HCT116 (cell line): ENCODE results near the gene POLK. TPM values are rescaled to one million over a fixed set of nuclear protein-coding genes. Genes with fewer than 3 reads are reported as not detected.

Experiments
- ATAC-seq: fragments of 200-7000 bp; cut with Tn5 transposase; 2 replicates; pipeline ENCODE4 v1.9.1; 2020; ENCODE audit warnings: mild to moderate bottlenecking, moderate library complexity
- BruUV-seq: library from RNA; stranded (reverse); fragments of 400-500 nt; replicated peaks from 2 replicates; lab custom pipeline; 2021; lab: Mats Ljungman, UMichigan
- CTCF ChIA-PET: fragments of 300-600 bp; sonication (Branson Sonifier 250); formaldehyde crosslinking; loops from one replicate; lab custom pipeline; 2021; ENCODE audit warnings: antibody characterized with exemption; lab: Charles Lee
- POLR2A ChIA-PET: fragments of 300-600, 350-600 bp; sonication (Branson Sonifier 250); formaldehyde crosslinking; loops from one replicate; lab custom pipeline; 2021; ENCODE audit warnings: antibody characterized with exemption; lab: Charles Lee
- RAD21 ChIA-PET, 2 experiments: fragments of 300-600 bp; sonication (Branson Sonifier 250); formaldehyde crosslinking; loops; one replicate each; lab custom pipeline; 2023; ENCODE audit warnings: low total read pairs in 2 of 2; ENCODE audit not compliant: uncharacterized antibody in 2 of 2, unreplicated experiment in 2 of 2, low non-redundant PET in 1 of 2; lab: Charles Lee
- DNase-seq: peaks from one replicate; pipeline ENCODE4 v3.0.0-alpha.2; 2010; ENCODE audit warnings: low read depth, low spot score
- H2AFZ ChIP-seq: fragments of 200-600 bp; shearing (Covaris generic), sonication (generic); 2 replicates; pipeline ENCODE4 v1.6.1; 2017; ENCODE audit warnings: low read depth, mixed run types, mixed read lengths, antibody characterized with exemption, low read length; ENCODE audit not compliant: poor library complexity, severe bottlenecking
- H3K27ac ChIP-seq: 2 replicates; pipeline ENCODE4 v1.5.1; 2012; ENCODE audit warnings: low read depth, low read length
- H3K27me3 ChIP-seq: fragments of 200-600 bp; sonication (generic); 2 replicates; pipeline ENCODE4 v1.6.1; 2016; ENCODE audit warnings: mixed run types, low read length, mixed read lengths; ENCODE audit not compliant: insufficient read depth
- H3K36me3 ChIP-seq, 2 experiments: fragments of 200-500 bp in 1 of 2; fragments of 200-600 bp in 1 of 2; sonication (Bioruptor generic) in 1 of 2; sonication (generic) in 1 of 2; 2 replicates each; pipeline versions ENCODE4 v1.5.1 to v1.6.1; 2014 to 2016; ENCODE audit warnings: low read length in 2 of 2, inconsistent platforms in 1 of 2, mixed read lengths in 1 of 2, mixed run types in 1 of 2; ENCODE audit not compliant: insufficient read depth in 2 of 2, control insufficient read depth in 1 of 2
- H3K4me1 ChIP-seq, 2 experiments: fragments of 200-600 bp in 1 of 2; sonication (generic) in 1 of 2; 2 replicates each; pipeline versions ENCODE4 v1.5.1 to v1.6.1; 2012 to 2017; ENCODE audit warnings: low read length in 2 of 2, inconsistent platforms in 1 of 2, mild to moderate bottlenecking in 1 of 2, mixed read lengths in 1 of 2, mixed run types in 1 of 2, moderate library complexity in 1 of 2; ENCODE audit not compliant: insufficient read depth in 2 of 2, control insufficient read depth in 1 of 2
- H3K4me2 ChIP-seq: fragments of 200-600 bp; sonication (generic); 2 replicates; pipeline ENCODE4 v1.6.1; 2017; ENCODE audit warnings: mixed run types, low read length, mixed read lengths
- H3K4me3 ChIP-seq, 2 experiments: fragments of 200-600 bp in 1 of 2; sonication (generic) in 1 of 2; replicated peaks in 1 of 2; 2 replicates each; pipeline ENCODE4 v1.5.1; 2011 to 2016; ENCODE audit warnings: low read length in 2 of 2, control low read depth in 1 of 2, low read depth in 1 of 2, mild to moderate bottlenecking in 1 of 2, mixed read lengths in 1 of 2, mixed run types in 1 of 2
- H3K79me2 ChIP-seq: fragments of 200-600 bp; sonication (generic); 2 replicates; pipeline ENCODE4 v1.6.1; 2017; ENCODE audit warnings: mild to moderate bottlenecking, mixed run types, low read length, moderate library complexity, mixed read lengths; ENCODE audit not compliant: insufficient read depth
- H3K9ac ChIP-seq: fragments of 200-600 bp; sonication (generic); 2 replicates; pipeline ENCODE4 v1.6.1; 2016; ENCODE audit warnings: low read length, mixed read lengths
- H3K9me2 ChIP-seq: fragments of 200-600 bp; sonication (generic), shearing (Covaris generic); 2 replicates; pipeline ENCODE4 v1.6.1; 2017; ENCODE audit warnings: mixed run types, mild to moderate bottlenecking, moderate library complexity; ENCODE audit not compliant: insufficient read depth
- H3K9me3 ChIP-seq, 2 experiments: fragments of 200-500 bp in 1 of 2; fragments of 200-600 bp in 1 of 2; sonication (Bioruptor generic) in 1 of 2; sonication (generic) in 1 of 2; 2 replicates each; pipeline ENCODE4 v1.6.1; 2014 to 2017; ENCODE audit warnings: low read length in 2 of 2, mixed read lengths in 2 of 2, inconsistent platforms in 1 of 2, low read depth in 1 of 2, mild to moderate bottlenecking in 1 of 2, mixed run types in 1 of 2, moderate library complexity in 1 of 2; ENCODE audit not compliant: control insufficient read depth in 1 of 2, insufficient read depth in 1 of 2
- H4K20me1 ChIP-seq: fragments of 200-600 bp; sonication (generic), shearing (Covaris generic); 2 replicates; pipeline ENCODE4 v1.6.1; 2017; ENCODE audit warnings: mixed run types, mild to moderate bottlenecking, moderate library complexity; ENCODE audit not compliant: insufficient read depth
- CEBPB ChIP-seq: IDR thresholded peaks from 2 replicates; pipeline ENCODE4 v1.6.1; 2012; ENCODE audit warnings: low read depth
- ELF1 ChIP-seq: IDR thresholded peaks from 2 replicates; pipeline ENCODE4 v1.6.1; 2012; ENCODE audit warnings: low read depth, borderline replicate concordance
- MAX ChIP-seq: IDR thresholded peaks from 2 replicates; pipeline ENCODE4 v1.6.1; 2012
- POLR2A ChIP-seq: IDR thresholded peaks from 2 replicates; pipeline ENCODE4 v1.7.0; 2011; ENCODE audit warnings: borderline replicate concordance; ENCODE audit not compliant: insufficient read depth, insufficient read length; ENCODE audit errors: extremely low read depth
- POLR2AphosphoS5 ChIP-seq: IDR thresholded peaks from 2 replicates; pipeline ENCODE4 v1.6.1; 2011; ENCODE audit warnings: mild to moderate bottlenecking, low read depth, low read length, moderate library complexity
- REST ChIP-seq: IDR thresholded peaks from 2 replicates; pipeline ENCODE4 v1.6.1; 2012; ENCODE audit warnings: low read depth
- SIN3A ChIP-seq: IDR thresholded peaks from 2 replicates; pipeline ENCODE4 v1.6.1; 2012; ENCODE audit warnings: low read depth
- SP1 ChIP-seq: IDR thresholded peaks from 2 replicates; pipeline ENCODE4 v1.6.1; 2012; ENCODE audit warnings: low read depth
- TCF7L2 ChIP-seq: IDR thresholded peaks from 2 replicates; pipeline ENCODE4 v1.7.0; 2011; ENCODE audit warnings: borderline replicate concordance, inconsistent platforms; ENCODE audit not compliant: insufficient read depth, insufficient read length; ENCODE audit errors: extremely low read depth
- YY1 ChIP-seq: IDR thresholded peaks from 2 replicates; pipeline ENCODE4 v1.6.1; 2011; ENCODE audit warnings: low read length, low read depth, moderate library complexity, mild to moderate bottlenecking; ENCODE audit not compliant: insufficient replicate concordance; ENCODE audit errors: extremely low read depth
- ZFX ChIP-seq: fragments of 450-650 bp; IDR thresholded peaks from 2 replicates; pipeline ENCODE4 v1.6.1; 2017
- intact Hi-C: fragments of 100-400 bp; cut with micrococcal nuclease; formaldehyde crosslinking; loops from 2 replicates; pipeline ENCODE4 v1.10.0; 2022
- total RNA-seq: library from RNA; stranded (reverse); gene quantifications from one replicate; pipeline ENCODE4 v1.2.1, GENCODE V29; 2021; ENCODE audit not compliant: unreplicated experiment

POLK gene
- total RNA-seq, 1 experiment from 2014 or later: 17.3 TPM

GRCh38 chr5:75630875-75631274 is 119.2 kb downstream of the POLK start:
- H2AFZ ChIP-seq: no peak overlapping the region
- no peaks in the 10 kb centered on the region for H3K9me2 ChIP-seq
- no peaks in the 10 kb centered on the region for H3K36me3 ChIP-seq
- DNase-seq: no peak
- intact Hi-C loops: no loop called here
- no peaks in the 10 kb centered on the region for H3K27me3 ChIP-seq
- no peaks in the 10 kb centered on the region for H3K79me2 ChIP-seq
- ChIA-PET CTCF (no interaction called here), RAD21 (no interaction called here)
- no peak for ATAC-seq
- no peak for TF ChIP-seq POLR2AphosphoS5
- TF ChIP-seq SIN3A: no peak
- TF ChIP-seq POLR2A: no peak
- no peak for TF ChIP-seq SP1
- TF ChIP-seq TCF7L2: no peak
- no peak for TF ChIP-seq ELF1
- TF ChIP-seq REST: no peak
- no peak for TF ChIP-seq YY1
- no peak for TF ChIP-seq ZFX
- TF ChIP-seq CEBPB: no peak
- TF ChIP-seq MAX: no peak
- TF ChIP-seq, all 23 proteins: peak for 0
- H3K27ac ChIP-seq: no peak overlapping the region
- H3K4me2 ChIP-seq: no peak overlapping the region
- no TSS peak for BruUV-seq
- POLR2A ChIA-PET: no interaction called here
- H3K4me3 ChIP-seq: no peak overlapping the region
- H3K4me1 ChIP-seq: no peaks in the 10 kb centered on the region
- H3K9ac ChIP-seq: no peak overlapping the region
- no peaks in the 10 kb centered on the region for H3K9me3 ChIP-seq
- no peaks in the 10 kb centered on the region for H4K20me1 ChIP-seq
